ENCODE measurements around the gene PDE3B.
"Not testable (repeated sequence)": the region's sequence is repeated elsewhere in the genome, so short reads cannot be mapped to it uniquely, and the experiment has no call there.

Gene PDE3B

DNA sequence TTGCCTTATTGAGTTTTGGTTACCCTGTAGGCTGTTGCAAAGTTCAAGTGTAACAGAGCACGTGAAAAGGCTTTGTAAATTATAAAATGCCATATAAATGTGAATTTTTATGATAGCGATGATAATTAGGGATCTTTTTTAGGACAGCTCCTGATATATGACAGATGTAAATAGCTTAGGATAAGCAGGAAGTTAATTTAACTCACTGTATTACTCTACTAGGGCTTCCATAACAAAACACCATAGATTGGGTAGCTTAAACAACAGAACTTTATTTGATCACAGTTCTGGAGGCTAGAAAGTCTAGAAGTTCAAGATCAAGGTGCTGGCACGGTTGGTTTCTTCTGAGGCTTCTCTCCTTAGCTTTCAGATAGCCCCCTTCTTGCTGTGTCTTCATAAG lies 17.0 kb upstream of the PDE3B start:
- DNase-seq (ENCODE audit: low read depth): no peak
- TF ChIP-seq, protein P1, sequence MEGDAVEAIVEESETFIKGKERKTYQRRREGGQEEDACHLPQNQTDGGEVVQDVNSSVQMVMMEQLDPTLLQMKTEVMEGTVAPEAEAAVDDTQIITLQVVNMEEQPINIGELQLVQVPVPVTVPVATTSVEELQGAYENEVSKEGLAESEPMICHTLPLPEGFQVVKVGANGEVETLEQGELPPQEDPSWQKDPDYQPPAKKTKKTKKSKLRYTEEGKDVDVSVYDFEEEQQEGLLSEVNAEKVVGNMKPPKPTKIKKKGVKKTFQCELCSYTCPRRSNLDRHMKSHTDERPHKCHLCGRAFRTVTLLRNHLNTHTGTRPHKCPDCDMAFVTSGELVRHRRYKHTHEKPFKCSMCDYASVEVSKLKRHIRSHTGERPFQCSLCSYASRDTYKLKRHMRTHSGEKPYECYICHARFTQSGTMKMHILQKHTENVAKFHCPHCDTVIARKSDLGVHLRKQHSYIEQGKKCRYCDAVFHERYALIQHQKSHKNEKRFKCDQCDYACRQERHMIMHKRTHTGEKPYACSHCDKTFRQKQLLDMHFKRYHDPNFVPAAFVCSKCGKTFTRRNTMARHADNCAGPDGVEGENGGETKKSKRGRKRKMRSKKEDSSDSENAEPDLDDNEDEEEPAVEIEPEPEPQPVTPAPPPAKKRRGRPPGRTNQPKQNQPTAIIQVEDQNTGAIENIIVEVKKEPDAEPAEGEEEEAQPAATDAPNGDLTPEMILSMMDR (conservative IDR thresholded peaks at IDR 0.05; ENCODE audit: low read depth, low read length): no peak
- no peak overlapping the region for H3K4me3 ChIP-seq (ENCODE audit: low read depth, low read length)

DNA sequence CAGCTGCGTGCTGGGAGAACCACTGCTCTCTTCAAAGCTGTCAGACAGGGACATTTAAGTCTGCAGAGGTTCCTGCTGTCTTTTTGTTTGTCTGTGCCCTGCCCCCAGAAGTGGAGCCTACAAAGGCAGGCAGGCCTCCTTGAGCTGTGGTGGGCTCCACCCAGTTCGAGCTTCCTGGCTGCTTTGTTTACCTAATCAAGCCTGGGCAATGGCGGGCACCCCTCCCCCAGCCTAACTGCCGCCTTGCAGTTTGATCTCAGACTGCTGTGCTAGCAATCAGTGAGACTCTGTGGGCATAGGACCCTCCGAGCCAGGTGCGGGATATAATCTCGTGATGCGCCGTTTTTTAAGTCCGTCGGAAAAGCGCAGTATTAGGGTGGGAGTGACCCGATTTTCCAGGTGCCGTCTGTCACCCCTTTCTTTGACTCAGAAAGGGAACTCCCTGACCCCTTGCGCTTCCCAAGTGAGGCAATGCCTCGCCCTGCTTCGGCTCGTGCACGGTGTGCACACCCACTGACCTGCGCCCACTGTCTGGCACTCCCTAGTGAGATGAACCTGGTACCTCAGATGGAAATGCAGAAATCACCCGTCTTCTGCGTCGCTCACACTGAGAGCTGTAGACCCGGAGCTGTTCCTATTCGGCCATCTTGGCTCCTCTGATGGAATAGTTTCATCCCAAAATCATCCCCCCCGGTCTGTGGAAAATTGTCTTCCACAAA lies 9.9 kb upstream of the PDE3B start:
- H3K4me3 ChIP-seq (ENCODE audit: low read depth, low read length); DNase-seq (ENCODE audit: low read depth): not testable (repeated sequence)

DNA sequence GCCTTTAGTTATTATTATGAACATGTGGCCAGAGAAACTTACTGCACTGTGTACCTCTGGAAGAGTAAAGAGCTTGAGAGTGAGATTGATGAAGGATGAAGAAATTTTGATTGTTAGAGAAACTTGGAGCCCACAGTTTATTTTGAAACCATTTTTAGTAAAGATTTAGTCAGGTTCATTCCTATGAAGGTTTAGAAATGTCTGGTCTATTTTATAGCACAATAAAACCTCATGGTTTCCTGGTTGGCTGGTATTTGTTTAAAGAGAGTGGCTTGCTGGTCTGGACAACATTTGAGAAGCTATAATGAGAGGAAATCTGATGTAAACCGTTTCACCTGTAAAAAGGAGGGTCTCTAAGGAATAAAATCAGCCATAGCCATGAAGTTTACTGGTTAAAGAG lies 8.8 kb upstream of the PDE3B start:
- no peak overlapping the region for H3K4me3 ChIP-seq (ENCODE audit: low read depth, low read length)
- no peak for DNase-seq (ENCODE audit: low read depth)
- TF ChIP-seq, protein P1 (conservative IDR thresholded peaks at IDR 0.05; ENCODE audit: low read depth, low read length): no peak

DNA sequence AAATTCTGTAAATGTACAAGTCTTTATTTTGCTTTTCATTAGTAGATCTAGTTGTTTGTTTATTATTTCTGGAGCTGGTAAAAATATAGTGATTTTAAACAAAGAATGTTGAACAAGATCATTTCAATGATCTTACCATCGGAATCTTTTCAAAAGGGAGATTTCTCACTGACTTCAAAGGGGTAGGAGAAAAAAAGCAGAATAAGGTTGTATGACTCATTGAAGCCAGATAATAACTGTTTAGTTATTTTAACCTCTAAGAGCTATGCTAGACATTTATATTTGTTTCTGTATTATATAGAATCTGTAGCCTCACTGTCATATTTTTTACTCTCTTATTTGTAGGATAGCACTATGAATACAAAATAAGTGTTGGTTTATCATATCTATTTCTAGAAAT lies 8.1 kb upstream of the PDE3B start:
- TF ChIP-seq, protein P1 (conservative IDR thresholded peaks at IDR 0.05; ENCODE audit: low read depth, low read length): no peak
- no peak overlapping the region for H3K4me3 ChIP-seq (ENCODE audit: low read depth, low read length)
- no peak for DNase-seq (ENCODE audit: low read depth)

DNA sequence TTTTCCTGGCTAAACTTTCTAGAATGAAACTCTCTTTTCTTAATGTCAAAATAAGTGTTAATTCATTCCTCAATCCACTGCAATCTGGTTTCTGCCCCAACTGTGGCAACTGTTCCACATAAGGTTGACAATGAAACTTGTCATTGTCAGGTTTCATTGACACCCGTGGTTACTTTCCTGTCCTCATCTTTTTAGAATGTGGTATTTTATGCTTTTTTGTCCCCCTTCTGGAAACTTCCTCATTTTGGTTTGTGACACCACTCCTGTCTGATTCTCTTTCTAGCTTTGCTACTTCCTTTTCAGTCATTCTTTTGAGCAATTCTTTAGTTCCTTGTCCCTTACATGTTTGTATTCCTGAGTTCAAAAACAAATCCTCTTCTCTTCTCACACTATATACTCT lies 7.5 kb upstream of the PDE3B start:
- H3K4me3 ChIP-seq (ENCODE audit: low read depth, low read length): no peak overlapping the region
- TF ChIP-seq, protein P1 (conservative IDR thresholded peaks at IDR 0.05; ENCODE audit: low read depth, low read length): no peak
- DNase-seq (ENCODE audit: low read depth): no peak

DNA sequence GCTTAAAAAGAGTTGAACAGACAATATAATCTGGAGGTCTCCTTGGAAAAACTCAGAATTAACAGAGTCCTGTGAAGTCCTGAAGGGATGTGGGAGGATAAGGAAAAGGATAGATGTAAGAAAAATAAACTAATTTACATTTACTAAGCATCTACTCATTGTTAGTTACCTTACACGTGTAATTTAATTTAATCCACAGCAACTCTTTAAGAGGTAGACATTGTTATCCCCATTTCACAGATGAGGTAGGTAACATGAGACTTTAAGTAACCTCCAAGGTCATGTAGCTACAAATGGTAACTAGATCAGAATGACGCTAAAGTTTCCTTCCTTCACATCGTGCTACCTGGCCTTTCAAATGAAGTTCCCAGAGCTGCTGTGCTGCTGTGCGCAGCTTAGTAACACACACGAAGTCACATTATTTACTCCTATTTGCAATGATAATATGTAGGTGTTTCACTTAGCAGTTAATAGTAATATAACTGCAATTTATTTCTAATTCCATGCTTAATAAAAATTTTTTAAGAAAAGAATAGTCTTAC lies 5.7 kb upstream of the PDE3B start:
- no peak overlapping the region for H3K4me3 ChIP-seq (ENCODE audit: low read depth, low read length)
- DNase-seq (ENCODE audit: low read depth): no peak
- TF ChIP-seq, protein P1 (conservative IDR thresholded peaks at IDR 0.05; ENCODE audit: low read depth, low read length): no peak

DNA sequence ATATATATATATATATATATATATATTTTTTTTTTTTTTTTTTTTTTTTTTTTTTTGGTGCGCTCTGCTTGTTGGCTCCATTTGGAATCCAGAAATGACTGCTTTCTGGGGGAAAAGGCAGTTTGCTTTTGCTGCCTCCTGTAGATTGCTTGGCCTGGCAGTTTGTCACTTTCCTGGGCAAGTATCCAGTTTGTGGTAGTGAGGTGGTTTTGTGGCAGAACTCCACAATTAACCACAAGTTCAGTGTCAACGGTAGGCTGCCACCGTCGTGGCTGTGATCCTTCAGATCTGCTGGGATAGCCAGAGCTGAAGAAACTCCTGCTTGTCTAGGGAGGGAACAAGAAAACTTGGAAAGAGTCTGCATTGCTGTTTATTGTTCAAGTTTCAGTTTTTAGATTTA lies 5.0 kb upstream of the PDE3B start:
- no peak for DNase-seq (ENCODE audit: low read depth)
- H3K4me3 ChIP-seq (ENCODE audit: low read depth, low read length): no peak overlapping the region
- TF ChIP-seq, protein P1 (conservative IDR thresholded peaks at IDR 0.05; ENCODE audit: low read depth, low read length): no peak

Data from choroid plexus epithelial cell (primary cell).